GM12892 (cell line): ENCODE measurements around the gene PROSER3.
"Not testable (repeated sequence)": the region's sequence is repeated elsewhere in the genome, so short reads cannot be mapped to it uniquely, and the experiment has no call there.

Experiments
- DNase-seq: peaks from one replicate; pipeline ENCODE4 v3.0.0; 2011; ENCODE audit not compliant: insufficient read length
- FAIRE-seq: peaks from 2 replicates; lab custom pipeline; 2011; peaks lifted over from hg19 to GRCh38; lab: Jason Lieb, UNC
- POLR2A ChIP-seq: IDR thresholded peaks from 2 replicates; pipeline ENCODE4 v1.6.1; 2011; ENCODE audit warnings: low read depth, low read length, control low read depth
- POLR2AphosphoS5 ChIP-seq: IDR thresholded peaks from 2 replicates; pipeline ENCODE4 v1.6.1; 2011; ENCODE audit warnings: low read depth, low read length, control low read depth
- TAF1 ChIP-seq: IDR thresholded peaks from 2 replicates; pipeline ENCODE4 v1.6.1; 2011; ENCODE audit warnings: low read depth, mild to moderate bottlenecking, control low read depth, low read length, borderline replicate concordance

PROSER3 gene

DNA sequence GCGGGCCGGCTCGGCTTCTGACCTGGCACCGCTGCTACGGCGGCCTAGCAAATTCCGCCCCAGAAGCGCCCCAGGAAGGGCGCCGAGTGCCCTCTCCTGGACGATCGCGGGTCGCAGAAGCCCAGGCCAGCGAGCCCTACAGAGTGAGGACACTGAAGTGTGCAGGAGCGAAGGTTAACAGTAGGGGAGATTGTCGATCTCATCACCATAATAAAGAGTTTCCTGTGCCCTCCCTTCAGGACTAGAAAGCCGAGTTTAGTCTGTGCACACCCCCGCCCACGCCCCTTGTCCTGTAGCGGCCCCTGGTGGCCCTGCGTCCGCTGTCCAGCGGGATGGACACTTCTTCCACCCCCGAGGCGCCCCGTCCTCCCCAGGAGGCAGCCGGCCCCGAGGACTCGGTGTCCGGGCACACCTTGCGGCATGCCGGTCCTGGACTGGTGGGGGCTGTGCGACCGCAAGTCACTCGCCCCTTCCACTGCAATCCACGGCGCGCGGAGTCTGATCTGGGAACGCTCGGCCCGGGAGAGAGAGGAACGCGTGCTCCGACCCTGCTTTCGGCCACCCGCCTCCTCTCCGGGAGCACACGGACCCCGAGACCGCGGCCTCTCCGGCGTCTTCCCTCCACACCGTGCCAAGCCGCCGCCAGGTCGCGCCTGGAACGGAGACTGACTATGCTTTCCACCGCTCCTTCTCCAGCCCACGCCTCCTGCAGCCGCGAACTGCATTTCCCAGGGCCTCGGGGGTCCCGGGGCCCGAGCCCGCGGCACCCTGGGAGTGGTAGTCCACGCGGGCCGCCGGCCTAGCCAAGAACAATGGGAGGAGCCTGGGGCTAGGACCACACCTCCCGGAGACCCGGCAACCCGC, 40.9 kb upstream of the PROSER3 start:
- FAIRE-seq (peak; percentile 98), DNase-seq (peak; percentile 69)
- 0 out of 2 replicates have a peak, but pooled peaks have one; percentile 18 for TF ChIP-seq TAF1
- TF ChIP-seq POLR2A, result peak; percentile 70; the same call in 1 of the 2 replicates
- TF ChIP-seq POLR2AphosphoS5, result peak; percentile 66; the same call in 1 of the 2 replicates

DNA sequence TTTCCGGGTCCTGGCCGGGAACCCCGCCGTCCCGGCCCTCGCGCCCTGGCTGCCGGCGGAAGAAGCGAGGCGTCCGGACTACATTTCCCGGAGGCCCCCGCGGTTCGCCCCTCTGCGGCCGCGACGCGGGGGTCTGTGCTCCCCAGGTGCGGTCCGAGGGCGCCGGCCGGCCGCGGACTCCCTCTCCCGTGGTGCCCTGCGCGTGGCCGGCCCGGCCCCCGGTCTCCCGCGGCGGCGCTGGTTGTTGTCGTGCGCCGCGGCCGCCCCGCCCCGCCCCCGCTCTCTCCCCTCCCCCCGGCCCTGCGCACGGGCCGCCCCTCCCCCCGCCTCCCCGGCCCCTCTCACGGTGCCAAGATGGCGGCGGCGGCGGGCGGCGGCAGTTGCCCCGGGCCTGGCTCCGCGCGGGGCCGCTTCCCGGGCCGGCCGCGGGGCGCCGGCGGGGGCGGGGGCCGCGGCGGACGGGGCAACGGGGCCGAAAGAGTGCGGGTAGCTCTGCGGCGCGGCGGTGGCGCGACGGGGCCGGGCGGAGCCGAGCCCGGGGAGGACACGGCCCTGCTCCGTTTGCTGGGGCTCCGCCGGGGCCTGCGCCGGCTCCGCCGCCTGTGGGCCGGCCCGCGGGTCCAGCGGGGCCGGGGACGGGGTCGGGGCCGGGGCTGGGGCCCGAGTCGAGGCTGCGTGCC, 40.2 kb upstream of the PROSER3 start, which contains the start of gene KMT2B:
KMT2B (plus strand) TSS at position 339 of the 680 bp plus-strand sequence; CDS start at position 355, 16 bp downstream.
- DNase-seq, result peak; percentile 99

DNA sequence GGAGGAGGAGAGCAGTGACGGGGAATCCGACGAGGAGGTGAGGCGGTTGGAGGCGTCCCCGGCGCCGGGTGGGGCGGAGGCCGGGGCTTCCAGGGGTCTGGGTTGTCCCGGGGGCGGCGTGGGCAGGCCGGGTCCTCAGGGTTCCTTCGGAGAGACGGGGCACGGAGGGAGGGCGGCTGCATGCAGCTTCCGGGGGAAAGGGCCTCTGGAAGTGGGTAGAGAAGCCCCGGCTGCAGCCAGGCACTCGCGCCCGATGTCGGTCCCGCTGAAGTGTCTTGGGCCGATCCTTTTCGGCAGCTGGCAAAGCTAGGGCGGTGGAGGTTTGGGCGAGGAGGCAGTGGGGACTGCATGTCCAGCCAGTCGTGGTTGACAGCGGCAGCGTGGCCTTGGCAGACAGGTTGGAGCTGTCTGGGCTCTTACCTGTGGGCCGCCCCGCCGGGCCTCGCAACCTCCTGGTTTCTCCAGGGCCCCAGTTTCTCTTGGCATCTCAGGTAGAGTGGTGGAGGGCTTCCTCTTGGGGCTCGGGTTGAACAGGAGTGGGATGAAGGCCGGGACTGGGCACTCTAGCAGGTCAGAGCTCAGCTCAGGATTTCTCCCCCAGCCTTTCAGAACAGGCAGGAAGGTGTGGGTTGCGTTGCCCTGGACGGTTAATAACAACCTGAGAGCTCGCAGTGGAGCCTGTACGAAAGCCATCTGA, 39.5 kb upstream of the PROSER3 start:
- FAIRE-seq, result peak; percentile 66
- peak; percentile 65 for DNase-seq
- TF ChIP-seq POLR2AphosphoS5, result peak; percentile 67; the same call in 1 of the 2 replicates
- 0 out of 2 replicates have a peak, but pooled peaks have one; percentile 11 for TF ChIP-seq TAF1
- TF ChIP-seq POLR2A, result peak; percentile 16; the same call in 1 of the 2 replicates

More for the DNA sequence above, 40.2 kb upstream of the PROSER3 start, which contains the start of gene KMT2B:
- FAIRE-seq, result no peak
- TF ChIP-seq POLR2A, result peak; percentile 38; the same call in 1 of the 2 replicates
- TF ChIP-seq TAF1, result no peak
- no peak for TF ChIP-seq POLR2AphosphoS5

DNA sequence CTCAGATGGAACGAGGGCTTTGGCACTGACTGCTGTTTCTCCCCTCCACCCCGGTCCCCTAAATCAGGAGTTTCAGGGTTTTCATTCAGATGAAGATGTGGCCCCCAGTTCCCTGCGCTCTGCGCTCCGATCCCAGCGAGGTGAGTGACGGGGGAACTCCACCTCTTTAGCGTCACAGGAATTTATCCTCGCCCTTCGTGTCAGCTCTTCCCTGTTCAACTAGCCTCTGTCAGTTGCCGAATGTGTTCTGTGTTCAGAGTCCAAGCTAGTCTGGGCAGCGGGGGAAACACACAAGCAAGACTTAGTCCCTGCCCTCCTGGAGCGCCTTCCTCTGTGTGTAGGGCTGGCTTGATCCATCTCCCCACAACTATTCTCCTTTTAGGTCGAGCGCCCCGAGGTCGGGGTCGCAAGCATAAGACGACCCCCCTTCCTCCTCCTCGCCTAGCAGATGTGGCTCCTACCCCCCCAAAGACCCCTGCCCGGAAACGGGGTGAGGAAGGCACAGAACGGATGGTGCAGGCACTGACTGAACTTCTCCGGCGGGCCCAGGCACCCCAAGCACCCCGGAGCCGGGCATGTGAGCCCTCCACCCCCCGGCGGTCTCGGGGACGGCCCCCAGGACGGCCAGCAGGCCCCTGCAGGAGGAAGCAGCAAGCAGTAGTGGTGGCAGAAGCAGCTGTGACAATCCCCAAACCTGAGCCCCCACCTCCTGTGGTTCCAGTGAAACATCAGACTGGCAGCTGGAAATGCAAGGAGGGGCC, 38.4 kb upstream of the PROSER3 start:
- TF ChIP-seq TAF1 (no peak), POLR2AphosphoS5 (no peak), POLR2A (no peak; the same call in 1 of the 2 replicates)
- DNase-seq, result no peak
- no peak for FAIRE-seq

DNA sequence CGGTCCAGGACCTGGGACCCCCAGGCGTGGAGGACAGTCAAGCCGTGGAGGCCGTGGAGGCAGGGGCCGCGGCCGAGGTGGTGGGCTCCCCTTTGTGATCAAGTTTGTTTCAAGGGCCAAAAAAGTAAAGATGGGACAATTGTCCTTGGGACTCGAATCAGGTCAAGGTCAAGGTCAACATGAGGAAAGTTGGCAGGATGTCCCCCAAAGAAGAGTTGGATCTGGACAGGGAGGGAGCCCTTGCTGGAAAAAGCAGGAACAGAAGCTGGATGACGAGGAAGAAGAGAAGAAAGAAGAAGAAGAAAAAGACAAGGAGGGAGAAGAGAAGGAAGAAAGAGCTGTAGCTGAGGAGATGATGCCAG, 37.8 kb upstream of the PROSER3 start:
- no peak for TF ChIP-seq POLR2A
- TF ChIP-seq POLR2AphosphoS5, result no peak
- no peak for TF ChIP-seq TAF1
- FAIRE-seq (no peak), DNase-seq (no peak)

DNA sequence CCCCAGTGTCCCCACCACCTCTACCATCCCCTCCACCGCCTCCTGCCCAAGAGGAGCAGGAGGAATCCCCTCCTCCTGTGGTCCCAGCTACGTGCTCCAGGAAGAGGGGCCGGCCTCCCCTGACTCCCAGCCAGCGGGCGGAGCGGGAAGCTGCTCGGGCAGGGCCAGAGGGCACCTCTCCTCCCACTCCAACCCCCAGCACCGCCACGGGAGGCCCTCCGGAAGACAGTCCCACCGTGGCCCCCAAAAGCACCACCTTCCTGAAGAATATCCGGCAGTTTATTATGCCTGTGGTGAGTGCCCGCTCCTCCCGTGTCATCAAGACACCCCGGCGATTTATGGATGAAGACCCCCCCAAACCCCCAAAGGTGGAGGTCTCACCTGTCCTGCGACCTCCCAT, 37.3 kb upstream of the PROSER3 start:
- FAIRE-seq, result no peak
- DNase-seq, result no peak
- no peak for TF ChIP-seq POLR2A
- no peak for TF ChIP-seq POLR2AphosphoS5
- no peak for TF ChIP-seq TAF1

DNA sequence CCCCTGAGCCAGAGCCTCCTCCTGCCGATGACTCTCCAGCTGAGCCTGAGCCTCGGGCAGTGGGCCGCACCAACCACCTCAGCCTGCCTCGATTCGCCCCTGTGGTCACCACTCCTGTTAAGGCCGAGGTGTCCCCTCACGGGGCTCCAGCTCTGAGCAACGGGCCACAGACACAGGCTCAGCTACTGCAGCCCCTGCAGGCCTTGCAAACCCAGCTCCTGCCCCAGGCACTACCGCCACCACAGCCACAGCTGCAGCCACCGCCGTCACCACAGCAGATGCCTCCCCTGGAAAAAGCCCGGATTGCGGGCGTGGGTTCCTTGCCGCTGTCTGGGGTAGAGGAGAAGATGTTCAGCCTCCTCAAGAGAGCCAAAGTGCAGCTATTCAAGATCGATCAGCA, 36.6 kb upstream of the PROSER3 start:
- DNase-seq (no peak), FAIRE-seq (no peak)
- TF ChIP-seq POLR2A (0 out of 2 replicates have a peak, but pooled peaks have one; percentile 31), TAF1 (no peak)

DNA sequence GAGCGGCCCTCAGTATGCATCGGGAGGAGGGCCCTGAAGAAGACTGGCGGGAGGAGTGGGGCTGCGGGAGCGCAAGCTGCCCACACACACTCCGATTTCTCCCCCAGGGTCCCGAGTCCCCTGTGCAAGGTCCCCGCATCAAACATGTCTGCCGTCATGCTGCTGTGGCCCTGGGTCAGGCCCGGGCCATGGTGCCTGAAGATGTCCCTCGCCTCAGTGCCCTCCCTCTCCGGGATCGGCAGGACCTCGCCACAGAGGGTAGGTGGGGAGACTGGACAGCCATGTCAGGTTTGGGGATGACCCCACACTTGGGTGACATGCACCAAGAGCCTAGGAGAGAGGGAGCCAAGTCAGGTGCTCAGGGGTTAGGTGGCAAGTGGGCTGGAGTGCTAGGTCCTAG, 35.5 kb upstream of the PROSER3 start:
- DNase-seq (no peak), FAIRE-seq (no peak)
- TF ChIP-seq TAF1 (no peak), POLR2A (no peak), POLR2AphosphoS5 (no peak)

DNA sequence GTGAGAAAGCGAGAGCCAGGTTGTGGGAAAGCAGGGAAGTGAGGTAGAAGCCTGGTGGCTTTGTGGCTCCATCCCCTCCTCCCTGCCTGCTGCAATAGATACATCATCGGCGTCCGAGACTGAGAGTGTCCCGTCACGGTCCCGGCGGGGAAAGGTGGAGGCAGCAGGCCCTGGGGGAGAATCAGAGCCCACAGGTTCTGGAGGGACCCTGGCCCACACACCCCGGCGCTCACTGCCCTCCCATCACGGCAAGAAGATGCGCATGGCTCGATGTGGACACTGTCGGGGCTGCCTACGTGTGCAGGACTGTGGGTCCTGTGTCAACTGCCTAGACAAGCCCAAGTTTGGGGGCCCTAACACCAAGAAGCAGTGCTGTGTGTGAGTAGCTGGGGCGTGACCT, 35.1 kb upstream of the PROSER3 start:
- FAIRE-seq (no peak), DNase-seq (no peak)
- TF ChIP-seq POLR2AphosphoS5 (peak; percentile 37), POLR2A (0 out of 2 replicates have a peak, but pooled peaks have one; percentile 22), TAF1 (no peak)

DNA sequence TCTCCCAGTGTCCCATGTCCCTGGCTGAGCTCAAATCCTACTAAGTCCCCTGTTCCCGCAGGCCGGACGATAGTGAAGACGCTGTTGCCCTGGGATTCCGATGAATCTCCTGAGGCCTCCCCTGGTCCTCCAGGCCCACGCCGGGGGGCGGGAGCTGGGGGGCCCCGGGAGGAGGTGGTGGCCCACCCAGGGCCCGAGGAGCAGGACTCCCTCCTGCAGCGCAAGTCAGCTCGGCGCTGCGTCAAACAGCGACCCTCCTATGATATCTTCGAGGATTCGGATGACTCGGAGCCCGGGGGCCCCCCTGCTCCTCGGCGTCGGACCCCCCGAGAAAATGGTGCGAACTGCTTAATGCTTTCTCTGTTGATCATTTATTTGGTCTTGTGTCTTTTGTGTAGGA, 34.3 kb upstream of the PROSER3 start:
- DNase-seq (no peak), FAIRE-seq (no peak)
- TF ChIP-seq POLR2AphosphoS5, result no peak

DNA sequence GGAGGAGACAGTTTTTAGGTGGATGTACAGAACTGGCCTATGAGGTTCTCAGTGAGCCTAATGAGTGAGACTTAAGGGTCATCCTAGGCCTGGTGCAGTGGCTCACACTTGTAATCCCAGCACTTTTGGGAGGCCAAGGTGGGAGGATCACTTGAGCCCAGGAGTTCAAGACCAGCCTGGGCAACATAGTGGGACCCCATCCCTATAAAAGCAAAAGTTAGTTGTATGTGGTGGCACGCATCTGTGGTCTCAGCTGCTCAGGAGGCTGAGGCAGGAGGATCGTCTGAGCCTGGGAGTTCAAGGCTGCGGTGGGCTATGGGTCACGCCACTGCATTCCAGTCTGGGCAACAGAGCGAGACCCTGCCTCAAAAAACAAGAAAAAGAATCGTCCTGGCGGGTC, 33.8 kb upstream of the PROSER3 start:
- DNase-seq, FAIRE-seq: not testable (repeated sequence)
